Breast epithelium (tissue), 3 donors: ENCODE measurements around the gene CHST9.

Experiments
- POLR2AphosphoS5 ChIP-seq, 3 donors: sonication (generic); formaldehyde crosslinking; IDR thresholded peaks; one replicate each; pipeline ENCODE4 v1.6.1; 2017; ENCODE audit warnings: antibody characterized with exemption in 3 of 3
- TF ChIP-seq, protein P1 (sequence below), 3 donors: fragments of 450-650 bp; IDR thresholded peaks; one replicate each; pipeline ENCODE4 v1.5.1; 2016 to 2017; ENCODE audit warnings: antibody characterized with exemption in 3 of 3, mild to moderate bottlenecking in 3 of 3, moderate library complexity in 3 of 3

DNA sequence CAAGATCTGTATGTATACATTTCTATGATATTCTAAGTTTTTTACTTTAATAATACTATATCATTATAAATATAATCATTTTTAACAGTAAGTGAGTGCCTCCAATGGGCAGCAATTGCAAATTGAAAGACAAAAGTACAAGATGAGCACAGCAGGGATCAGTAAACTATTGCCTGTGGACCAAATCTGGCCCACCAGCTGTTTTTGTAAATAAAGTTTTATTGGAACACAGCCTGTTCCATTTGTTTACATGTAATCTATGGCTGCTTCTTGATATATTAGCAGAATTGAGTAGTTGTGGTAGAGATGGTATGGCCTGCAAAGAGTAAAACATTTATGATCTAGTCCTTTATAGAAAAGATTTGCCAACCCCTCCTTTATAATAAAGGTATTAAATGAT lies 43.2 kb downstream of the CHST9 start:
- TF ChIP-seq, protein P1, sequence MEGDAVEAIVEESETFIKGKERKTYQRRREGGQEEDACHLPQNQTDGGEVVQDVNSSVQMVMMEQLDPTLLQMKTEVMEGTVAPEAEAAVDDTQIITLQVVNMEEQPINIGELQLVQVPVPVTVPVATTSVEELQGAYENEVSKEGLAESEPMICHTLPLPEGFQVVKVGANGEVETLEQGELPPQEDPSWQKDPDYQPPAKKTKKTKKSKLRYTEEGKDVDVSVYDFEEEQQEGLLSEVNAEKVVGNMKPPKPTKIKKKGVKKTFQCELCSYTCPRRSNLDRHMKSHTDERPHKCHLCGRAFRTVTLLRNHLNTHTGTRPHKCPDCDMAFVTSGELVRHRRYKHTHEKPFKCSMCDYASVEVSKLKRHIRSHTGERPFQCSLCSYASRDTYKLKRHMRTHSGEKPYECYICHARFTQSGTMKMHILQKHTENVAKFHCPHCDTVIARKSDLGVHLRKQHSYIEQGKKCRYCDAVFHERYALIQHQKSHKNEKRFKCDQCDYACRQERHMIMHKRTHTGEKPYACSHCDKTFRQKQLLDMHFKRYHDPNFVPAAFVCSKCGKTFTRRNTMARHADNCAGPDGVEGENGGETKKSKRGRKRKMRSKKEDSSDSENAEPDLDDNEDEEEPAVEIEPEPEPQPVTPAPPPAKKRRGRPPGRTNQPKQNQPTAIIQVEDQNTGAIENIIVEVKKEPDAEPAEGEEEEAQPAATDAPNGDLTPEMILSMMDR (IDR thresholded peaks at IDR 0.05), result no peak
- TF ChIP-seq POLR2AphosphoS5 (IDR thresholded peaks at IDR 0.05), result no peak
